ENCODE data around the gene ARVCF.

Gene ARVCF, protein sequence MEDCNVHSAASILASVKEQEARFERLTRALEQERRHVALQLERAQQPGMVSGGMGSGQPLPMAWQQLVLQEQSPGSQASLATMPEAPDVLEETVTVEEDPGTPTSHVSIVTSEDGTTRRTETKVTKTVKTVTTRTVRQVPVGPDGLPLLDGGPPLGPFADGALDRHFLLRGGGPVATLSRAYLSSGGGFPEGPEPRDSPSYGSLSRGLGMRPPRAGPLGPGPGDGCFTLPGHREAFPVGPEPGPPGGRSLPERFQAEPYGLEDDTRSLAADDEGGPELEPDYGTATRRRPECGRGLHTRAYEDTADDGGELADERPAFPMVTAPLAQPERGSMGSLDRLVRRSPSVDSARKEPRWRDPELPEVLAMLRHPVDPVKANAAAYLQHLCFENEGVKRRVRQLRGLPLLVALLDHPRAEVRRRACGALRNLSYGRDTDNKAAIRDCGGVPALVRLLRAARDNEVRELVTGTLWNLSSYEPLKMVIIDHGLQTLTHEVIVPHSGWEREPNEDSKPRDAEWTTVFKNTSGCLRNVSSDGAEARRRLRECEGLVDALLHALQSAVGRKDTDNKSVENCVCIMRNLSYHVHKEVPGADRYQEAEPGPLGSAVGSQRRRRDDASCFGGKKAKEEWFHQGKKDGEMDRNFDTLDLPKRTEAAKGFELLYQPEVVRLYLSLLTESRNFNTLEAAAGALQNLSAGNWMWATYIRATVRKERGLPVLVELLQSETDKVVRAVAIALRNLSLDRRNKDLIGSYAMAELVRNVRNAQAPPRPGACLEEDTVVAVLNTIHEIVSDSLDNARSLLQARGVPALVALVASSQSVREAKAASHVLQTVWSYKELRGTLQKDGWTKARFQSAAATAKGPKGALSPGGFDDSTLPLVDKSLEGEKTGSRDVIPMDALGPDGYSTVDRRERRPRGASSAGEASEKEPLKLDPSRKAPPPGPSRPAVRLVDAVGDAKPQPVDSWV

DNA sequence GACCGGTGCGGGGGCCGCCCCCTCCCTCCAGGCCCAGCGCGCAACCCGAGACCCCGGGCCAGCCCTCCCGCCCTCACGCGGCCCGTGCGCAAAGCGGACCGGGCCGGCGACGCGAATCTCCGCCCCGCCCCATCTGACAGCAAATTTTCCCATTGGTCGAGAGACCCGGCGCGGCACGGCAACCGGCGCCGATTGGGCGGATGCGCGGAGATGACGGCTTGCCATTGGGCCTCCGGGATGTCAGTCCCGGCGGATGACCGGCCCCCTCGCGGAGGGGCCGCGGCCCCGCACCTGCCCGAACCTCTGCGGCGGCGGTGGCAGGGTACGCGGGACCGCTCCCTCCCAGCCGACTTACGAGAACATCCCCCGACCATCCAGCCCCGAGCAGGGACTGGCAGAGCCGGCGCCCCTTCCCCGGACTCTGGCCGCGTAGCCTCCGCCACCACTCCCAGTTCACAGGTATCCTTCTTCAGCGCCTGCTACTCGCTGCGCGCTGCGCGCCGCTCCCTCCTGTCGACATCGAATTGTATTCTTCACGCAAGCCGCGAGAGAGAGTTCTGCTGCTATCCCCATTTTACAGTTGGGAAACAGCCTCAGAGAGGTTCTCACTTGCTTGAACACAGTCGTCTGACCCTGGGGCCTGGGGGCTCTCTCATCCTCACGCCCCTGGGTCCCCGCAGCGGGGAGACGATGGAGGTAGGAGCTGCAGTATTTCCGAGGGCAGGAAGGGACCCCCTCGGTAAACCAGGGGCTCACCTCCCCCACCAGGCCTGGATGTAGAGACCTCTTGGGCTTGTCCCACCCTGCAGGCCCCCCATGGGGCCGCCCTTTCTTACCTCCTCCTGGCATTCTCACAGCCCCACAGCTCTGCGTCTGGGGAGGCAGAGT is at the start of gene ARVCF:
ARVCF (minus strand) TSS at position 90 of the 888 bp plus-strand sequence. CDS start 26,029 bp downstream, outside the sequence.
- DNase-seq: peak; percentile 97

DNA sequence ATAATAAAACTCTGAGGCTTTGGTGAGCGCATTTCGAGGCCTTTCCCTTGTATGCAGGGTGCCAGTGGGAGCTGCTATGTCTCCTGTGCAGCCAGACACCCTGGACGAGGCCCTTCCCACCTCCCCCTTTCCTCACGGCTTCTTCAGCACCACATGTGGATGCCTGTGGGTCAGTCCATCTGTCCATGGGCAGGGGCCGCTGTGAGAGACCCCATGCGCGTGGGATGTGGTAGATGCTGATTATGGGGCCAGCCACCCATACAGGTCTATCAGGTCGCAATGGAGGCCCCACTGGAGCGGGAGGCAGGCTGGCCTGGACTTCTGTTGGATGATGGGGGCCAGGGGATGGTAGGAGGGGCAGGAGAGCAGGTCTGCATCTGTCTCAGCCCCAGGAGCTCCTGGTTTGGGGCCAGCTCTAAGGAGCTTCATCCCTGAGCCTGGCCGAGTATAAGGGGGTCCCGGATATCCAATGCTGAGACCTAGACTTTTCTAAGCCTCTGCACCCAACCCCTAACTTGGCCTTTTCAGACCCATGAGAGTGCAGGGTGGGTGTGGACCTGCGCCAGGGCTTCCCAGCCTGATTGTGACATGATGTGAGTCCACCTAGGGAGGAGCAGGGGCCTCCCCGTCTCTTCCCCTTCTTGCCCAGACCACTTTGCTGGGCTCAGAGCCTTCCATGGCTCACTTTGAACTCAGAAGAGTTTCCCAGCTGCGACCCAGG is 49.4 kb upstream of the ARVCF start:
- no peak for DNase-seq

DNA sequence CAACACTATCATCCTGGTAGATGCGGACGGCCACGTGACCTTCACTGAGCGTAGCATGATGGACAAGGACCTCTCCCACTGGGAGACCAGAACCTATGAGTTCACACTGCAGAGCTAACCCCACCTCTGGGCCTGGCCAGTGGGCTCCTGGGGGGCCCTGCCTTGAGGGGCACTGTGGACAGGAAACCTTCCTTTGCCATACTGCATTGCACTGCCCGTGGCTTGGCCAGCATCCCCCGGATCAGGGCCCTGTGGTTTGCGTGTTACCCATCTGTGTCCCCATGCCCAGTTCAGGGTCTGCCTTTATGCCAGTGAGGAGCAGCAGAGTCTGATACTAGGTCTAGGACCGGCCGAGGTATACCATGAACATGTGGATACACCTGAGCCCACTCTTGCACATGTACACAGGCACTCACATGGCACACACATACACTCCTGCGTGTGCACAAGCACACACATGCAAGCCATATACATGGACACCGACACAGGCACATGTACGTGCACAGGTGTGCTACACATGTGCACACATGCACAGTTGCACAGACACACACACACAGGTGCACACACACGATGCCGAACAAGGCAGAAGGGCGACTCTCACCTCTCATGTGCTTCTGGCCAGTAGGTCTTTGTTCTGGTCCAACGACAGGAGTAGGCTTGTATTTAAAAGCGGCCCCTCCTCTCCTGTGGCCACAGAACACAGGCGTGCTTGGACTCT is 48.1 kb upstream of the ARVCF start:
- no peak for DNase-seq

DNA sequence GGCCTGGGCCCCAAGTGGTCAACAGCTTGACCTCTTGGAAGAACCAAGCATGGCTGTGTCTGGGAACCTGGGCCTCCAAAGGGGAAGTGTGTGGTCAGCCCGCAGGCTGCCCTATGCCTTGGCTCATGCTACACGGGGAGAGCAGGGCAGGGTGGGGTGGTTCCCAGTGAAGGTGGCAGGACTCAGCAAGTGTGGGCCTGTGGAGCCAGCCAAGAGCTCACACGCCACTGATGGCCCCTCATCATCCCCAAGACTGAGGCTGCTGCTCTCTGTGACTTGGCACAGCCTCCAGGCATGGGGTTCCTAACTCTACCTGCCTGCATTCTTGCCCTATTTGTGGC is 47.5 kb upstream of the ARVCF start:
- no peak for DNase-seq

DNA sequence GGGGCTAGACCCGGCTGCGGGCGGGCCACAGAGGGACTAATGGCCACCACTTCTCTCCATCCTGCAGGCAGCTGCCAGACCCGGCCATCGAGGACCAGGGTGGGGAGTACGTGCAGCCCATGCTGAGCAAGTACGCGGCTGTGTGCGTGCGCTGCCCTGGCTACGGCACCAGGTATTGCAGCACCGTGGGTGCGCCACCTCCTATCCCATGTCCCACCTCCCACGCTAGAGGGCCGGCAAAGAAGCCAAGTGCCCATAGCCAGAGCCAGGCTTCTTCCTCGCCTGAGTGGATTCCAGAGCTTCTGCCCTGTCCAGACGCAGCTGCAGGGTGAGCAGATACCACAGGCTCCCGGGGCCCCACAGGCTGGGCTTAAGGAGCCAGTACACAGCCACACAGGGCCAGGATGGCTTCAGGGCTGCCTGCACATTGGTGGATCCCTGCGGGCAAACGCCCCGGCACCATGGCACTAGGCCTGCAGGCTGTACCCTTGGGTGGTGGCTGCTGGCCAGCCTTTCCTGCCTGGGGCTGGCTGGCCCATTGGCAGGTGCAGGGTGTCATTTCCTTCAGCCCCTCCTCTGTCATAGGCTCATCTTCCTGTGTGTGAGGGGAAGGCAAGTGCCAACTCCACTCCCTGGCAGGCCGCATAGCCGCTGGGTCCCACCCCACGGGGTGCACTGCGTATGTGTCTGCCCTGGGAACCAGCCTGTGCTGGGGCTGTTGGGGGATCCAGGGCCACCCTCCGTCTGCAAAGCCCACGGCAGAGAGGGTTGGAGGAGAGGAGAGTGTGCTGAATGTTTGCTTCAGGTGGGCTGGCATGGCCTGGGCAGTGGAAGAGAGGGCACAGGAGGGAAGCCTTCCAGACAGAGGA is 46.9 kb upstream of the ARVCF start:
- DNase-seq: no peak

DNA sequence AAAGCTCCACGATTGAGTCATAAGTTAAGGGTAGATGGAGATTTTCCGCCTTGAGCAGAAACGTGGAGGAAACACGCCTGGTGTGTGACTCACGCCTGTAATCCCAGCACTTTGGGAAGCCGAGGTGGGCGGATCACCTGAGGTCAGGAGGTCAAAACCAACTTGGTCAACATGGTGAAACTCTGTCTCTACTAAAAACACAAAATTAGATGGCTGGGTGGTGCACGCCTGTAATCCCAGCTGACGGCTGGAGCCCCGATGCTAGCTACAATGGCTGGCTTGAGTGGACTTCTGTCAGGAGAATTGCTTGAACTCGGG is 46.1 kb upstream of the ARVCF start:
- DNase-seq: no peak

DNA sequence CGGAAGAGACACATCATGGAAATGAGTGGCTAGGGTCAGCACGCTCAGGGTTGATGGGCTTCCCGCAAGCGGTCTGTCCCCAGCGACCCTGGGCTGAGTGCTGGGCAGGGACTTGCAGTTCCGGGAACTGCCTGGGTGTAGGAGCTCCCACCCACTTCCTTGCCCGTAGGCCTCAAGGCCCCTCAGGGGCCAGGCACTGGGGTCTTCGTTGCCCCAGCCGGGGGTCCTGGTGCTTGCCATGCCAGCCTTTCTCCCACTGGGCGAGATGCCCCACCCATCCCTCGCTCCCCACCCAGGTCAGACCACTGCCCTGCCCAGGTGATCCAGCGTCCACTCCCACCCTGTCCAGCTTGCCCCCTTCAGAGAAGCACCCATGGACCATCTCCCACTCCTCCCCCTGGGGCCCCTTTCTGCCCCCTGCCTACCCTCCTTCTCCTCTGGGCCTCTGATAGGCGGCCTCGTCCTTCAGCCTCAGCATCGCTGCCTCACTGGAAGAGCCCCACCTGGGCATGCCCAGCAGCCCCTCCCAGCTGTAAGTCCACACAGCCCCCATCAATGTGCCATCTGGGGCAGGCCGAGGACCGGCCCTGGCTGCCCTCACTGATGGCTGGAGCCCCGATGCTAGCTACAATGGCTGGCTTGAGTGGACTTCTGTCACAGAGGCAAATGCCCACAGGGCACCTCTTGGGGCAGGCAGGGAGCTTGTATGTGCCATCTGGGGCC is 45.6 kb upstream of the ARVCF start:
- no peak for DNase-seq

DNA sequence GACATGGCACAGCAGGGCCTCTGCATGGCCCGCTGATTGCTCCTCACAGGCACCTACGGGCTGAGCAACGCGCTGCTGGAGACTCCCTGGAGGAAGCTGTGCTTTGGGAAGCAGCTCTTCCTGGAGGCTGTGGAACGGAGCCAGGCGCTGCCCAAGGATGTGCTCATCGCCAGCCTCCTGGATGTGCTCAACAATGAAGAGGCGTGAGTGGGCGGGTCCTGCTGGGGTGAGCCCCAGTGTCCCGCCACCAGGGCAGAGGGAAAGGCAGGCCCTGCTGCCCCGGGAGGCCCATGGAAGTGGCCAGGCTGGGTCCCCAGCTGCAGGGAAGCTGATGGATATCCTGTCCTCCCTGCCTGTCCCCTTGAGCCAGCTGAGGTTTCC is 44.8 kb upstream of the ARVCF start:
- DNase-seq: no peak

DNA sequence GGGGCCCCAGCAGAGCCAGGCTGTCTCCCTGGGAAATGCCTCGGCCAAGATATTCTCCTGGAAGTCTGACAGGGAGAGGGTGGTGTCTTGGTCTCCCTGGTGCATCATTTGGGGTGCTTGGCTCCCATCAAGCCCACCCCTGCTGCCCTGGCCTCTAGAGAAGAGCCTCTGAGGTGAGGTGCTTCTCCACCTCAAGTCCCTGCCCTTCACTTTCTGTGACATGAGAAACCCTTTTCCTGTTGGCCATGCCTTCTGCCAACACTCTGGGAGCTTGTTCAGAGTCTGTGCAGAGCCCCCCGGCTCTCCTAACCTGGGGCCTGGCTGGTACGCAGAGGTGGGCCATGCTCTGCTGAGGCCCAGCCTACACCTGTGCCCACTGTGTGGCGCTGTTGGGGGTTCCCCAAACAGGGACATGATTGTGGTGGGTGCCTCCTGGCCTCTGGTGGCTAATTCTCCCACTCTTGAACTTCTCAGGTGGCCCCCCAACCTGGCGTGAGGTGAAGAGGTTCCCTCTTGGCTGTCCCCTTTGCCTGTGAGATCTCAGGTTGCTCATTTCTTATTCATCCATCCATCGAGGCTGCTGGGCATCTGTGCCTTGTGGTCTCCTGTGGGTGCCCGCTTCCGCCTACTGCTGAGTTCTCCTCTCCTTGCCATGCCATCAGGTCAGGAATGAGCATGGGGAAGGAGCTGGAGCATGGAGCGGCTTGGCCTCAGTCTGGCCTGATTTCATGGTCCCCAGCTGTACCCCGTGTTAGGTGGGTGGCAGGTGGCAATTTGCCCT is 44.3 kb upstream of the ARVCF start:
- no peak for DNase-seq

DNA sequence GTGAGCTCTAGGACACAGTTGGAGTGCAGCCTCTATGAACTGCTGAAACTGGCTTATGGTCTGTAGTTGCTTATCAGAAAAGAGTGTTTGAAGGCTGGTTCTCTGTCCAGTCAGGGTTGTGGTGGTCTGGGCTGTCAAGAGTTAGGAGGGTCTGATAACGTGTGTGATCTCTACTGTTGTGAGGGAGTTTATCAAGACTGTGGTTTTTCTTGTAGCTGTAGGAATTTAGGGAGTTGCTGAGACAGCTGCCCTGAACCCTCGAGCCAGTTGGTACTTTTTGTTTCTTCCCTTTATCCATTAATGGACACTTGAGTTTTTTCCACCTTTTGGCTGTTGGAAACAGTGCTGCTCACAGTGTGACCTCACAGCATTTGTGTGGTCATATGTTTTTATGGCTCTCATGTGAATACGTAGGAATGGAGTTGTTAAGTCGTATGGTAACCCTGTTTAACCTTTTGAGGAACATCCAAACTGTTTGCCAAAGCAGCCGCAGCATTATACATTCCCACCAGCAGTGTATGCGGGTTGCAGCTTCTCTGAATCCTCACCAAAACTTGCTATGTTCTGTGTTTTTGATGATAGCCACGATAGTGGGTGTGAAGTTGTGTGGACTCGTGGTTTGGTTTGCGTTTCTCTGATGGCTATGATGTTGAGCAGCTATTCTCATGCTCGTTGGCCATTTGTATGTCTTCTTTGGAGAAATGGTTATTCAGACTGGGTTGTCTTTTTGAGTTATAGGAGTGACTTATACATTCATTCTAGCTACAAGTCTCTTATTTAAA is 42.6 kb upstream of the ARVCF start:
- no peak for DNase-seq

DNA sequence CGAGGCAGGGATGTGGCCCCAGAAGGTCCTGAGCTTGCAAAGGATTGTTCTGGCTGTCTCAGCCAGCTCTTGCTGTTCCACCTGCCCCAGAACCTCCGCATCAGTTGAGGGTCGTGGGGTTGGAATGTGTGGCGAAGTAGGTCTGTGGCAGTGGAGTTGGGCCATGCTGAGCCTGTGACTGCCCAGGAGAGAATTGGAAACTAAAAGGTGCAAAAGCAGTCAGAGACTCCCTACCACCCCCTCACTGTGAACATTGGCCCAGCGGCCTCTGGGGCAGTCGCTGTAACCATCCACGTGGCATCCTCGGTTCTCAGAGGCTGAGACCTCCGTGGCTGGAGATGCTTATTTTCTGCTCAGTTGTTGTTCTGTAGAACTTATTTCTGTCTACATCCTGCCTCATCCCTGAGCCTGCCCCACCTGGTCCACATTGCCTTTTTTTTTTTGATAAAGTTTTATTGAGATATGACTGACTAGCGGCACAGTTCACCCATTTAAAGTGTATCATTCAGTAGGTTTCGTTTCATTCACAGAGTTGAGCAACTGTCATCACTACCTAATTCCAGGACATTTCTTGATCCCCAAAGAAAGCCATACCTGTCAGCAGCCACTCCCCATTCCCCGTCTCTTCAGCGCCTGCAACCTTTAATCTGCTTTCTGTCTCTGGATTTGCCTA is 41.1 kb upstream of the ARVCF start:
- DNase-seq: no peak

DNA sequence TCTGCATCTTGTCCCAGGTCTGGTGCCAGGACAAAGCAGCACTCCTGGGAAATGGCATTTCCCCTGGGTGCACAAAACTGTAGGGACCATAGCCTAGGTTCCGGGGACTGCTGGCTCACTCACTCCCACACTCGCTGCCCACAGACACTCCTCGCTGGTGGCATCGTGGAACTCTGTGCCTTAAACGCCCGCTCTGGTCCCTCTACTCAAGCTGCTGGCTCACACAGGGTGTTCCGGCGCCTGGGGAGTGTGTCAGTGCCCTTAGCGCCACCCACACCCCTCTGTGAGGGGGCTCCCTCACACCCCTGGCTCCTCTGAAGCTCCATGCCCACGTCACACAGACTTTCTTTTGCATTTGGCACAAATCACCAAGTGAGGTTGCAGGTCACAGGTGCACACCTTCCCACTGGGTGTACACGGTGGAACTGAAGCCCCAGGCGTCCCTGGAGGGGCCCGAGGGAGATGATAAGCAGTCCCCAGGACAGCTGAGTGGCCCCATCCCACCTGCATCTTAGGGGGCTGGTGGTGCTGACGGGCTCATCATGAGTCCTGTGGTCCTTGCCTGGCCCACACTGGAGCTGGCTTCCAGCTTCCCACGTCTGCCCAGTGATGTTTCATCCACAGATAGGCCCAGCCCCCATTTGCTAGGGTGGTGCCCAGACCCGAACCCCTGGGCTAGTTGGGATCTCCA is 40.2 kb upstream of the ARVCF start:
- no peak for DNase-seq

DNA sequence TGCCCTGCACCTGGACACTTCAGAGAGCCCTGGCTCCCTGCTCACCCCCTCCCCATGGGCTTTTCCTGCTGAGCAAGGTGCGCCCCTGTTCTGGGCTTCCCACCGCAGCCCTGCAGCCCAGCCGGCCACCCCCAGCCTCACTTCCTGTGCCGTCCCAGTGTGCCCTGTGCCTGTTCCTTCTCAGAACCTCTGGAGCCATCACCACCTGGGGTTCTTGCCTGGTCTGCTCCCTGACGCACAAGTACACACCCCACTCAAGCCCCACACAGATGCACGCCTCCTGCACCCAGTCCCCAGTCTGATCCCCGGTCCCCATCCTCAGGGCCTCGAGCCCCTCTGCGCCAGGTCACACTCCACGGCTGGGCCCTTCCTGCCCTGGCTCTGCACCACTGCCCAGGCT is 39.5 kb upstream of the ARVCF start:
- no peak for DNase-seq

DNA sequence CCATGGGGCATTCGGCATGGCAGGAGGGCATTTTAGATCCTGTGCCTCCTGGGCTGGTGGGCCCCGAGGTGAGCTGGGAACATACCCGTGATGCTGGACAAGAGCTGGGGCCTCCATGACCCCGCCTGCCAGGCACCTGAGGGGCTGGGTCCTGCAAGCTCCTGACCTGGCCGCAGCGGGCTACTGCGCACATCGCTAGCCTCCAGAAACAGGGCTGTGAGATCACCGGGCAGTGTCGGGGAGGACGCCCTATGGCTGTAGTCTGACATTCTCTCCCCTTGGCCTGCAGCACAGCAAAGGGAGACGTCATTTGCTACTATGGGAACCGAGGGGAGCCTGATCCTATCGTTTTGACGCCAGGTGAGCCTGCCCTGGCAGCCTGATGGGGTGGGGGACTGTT is 39.0 kb upstream of the ARVCF start:
- DNase-seq: no peak

DNA sequence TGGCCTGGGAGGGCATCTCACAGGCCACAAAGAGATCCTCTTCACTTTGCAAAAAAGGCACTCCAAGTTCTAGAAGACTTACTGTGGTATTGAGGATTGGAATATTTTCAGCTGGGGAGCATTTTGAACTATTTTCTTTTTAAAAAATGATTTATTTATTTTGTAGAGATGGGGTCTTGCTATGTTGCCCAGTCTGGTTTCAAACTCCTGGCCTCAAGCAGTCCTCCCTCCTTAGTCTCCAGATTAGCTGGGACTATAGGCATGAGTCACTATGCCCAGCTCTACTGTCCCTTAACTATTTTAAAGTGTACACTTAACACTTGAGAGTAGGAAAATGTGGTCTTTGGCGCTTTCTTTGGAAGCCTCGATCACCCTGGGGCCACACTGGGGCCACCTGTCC is 38.5 kb upstream of the ARVCF start:
- no peak for DNase-seq

DNA sequence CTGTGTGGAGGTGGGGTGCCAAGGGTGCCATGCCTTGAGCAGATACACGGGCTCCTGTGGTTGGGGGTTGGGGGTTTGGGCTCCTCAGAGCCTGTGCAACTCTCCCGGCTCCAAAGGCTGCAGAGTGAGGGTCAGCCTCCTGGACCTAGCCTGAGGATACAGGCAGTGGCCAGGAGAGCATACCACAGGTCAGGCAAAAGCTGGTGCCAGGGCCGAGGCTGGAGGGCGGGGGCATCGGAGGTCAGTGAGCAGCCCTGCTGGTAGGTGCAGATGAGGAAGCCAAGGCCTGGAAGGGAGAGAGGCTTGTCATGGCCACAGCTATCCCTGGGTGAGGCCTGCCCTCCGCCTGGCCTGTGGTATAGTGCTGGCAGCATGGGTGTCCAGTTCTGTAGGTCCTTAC is 37.9 kb upstream of the ARVCF start:
- no peak for DNase-seq

DNA sequence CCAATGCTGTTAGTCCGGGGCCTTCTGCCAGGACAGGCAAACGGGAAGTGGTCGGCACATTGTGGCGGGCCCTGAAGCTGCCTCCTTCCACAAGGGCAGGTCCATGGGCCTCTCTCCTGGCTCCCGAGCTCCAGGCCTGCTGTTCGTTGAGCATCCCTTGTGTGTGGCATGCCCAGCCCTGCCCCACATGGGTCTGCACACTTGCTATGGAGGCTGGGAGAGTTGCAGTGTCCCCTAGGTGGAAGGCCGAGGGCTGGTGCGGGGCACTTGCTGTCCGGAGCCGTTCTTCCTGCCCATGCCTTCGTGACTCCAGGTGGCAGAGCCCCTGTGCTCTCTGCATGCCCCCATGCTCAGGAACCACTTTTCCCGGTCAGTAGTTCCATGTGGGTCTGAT is 37.4 kb upstream of the ARVCF start:
- DNase-seq: no peak

Measured in 8988T (cell line).